ENCODE data around the gene JARID2. TPM values are rescaled to one million over a fixed set of nuclear protein-coding genes. Genes with fewer than 3 reads are reported as not detected.

JARID2 gene
- total RNA-seq, 2 donors from 2014 or later: 9.1 to 10.7 TPM

DNA sequence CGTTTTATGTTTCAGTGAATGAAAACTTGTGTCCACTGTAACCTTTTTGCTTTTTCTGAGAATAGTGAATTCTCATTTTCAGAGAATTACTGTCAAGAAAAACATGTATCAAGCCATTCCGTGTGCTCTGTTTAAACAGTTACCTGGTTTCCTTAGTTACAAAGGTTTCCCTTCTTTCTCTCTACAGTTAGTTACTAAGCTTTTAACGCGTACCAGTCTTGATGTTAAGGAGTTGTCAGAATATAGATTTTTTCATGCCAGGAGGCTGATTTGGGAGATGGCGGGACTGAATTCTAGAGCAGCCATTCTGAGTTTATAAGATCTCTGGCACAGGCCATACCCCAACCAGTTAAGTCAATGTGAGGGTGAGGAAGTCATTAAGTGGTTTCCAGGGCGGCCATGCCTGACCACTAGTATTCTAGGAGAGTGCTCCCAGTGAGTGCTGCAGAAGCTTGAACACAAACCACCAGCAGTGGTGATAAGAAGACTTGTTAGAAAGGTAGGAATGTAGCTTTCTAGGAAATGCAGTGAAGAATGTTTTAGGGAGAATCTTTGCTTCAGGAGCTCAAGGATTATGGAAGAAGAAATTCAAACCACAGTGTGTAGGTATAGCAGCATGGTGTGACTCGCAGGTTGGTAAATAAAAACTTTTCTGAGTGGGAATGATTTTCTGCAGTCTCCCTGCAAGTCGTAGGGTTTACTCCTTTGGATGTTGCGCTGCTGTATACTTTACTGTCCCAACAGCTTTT, 112.9 kb downstream of the JARID2 start:
- Histone ChIP-seq H3K4me3 (no peak overlapping the region), H3K9me3 (no peaks in the 10 kb centered on the region), H3K27me3 (no peaks in the 10 kb centered on the region), H3K4me1 (no peaks in the 10 kb centered on the region), H3K27ac (no peak overlapping the region), H3K36me3 (no peaks in the 10 kb centered on the region), H3K9ac (ENCODE audit: low read depth in 2 of 2, low read length in 2 of 2) (no peak overlapping the region)
- TF ChIP-seq, protein P1, sequence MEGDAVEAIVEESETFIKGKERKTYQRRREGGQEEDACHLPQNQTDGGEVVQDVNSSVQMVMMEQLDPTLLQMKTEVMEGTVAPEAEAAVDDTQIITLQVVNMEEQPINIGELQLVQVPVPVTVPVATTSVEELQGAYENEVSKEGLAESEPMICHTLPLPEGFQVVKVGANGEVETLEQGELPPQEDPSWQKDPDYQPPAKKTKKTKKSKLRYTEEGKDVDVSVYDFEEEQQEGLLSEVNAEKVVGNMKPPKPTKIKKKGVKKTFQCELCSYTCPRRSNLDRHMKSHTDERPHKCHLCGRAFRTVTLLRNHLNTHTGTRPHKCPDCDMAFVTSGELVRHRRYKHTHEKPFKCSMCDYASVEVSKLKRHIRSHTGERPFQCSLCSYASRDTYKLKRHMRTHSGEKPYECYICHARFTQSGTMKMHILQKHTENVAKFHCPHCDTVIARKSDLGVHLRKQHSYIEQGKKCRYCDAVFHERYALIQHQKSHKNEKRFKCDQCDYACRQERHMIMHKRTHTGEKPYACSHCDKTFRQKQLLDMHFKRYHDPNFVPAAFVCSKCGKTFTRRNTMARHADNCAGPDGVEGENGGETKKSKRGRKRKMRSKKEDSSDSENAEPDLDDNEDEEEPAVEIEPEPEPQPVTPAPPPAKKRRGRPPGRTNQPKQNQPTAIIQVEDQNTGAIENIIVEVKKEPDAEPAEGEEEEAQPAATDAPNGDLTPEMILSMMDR (IDR thresholded peaks at IDR 0.05): no peak
- intact Hi-C loops (cut with DNase I): no loop called here
- no peak for DNase-seq

DNA sequence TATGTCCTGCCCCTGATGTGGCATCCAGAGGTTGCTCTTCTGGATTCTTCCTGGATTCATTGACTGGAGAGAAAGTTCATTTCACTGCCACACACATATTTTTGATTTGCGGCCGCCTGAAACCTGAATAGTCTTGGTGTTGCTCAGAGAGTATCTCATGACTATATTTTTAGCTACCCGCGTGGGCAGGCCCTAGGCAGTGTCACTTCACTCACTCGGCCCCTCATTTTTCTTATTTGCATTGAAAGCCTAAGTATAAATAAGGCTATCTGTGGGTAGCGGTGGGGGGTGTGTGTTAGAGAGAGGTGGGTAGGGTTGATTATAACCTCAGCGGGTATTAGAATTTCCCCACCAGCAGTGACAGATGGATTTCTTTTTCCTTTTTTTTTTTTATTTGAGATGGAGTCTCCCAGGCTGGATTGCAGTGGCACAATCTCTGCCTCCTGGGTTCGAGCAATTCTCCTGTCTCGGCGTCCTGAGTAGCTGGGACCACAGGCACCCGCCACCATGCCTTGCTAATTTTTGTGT, 113.5 kb downstream of the JARID2 start:
- no peaks in the 10 kb centered on the region for H3K4me1 ChIP-seq
- TF ChIP-seq, protein P1 (IDR thresholded peaks at IDR 0.05): no peak
- no peak overlapping the region for H3K9ac ChIP-seq (ENCODE audit: low read depth in 2 of 2, low read length in 2 of 2)
- H3K36me3 ChIP-seq: no peaks in the 10 kb centered on the region
- intact Hi-C loops (cut with DNase I): no loop called here
- no peak overlapping the region for H3K27ac ChIP-seq
- DNase-seq: no peak
- no peaks in the 10 kb centered on the region for H3K9me3 ChIP-seq
- no peaks in the 10 kb centered on the region for H3K27me3 ChIP-seq
- H3K4me3 ChIP-seq: no peak overlapping the region

DNA sequence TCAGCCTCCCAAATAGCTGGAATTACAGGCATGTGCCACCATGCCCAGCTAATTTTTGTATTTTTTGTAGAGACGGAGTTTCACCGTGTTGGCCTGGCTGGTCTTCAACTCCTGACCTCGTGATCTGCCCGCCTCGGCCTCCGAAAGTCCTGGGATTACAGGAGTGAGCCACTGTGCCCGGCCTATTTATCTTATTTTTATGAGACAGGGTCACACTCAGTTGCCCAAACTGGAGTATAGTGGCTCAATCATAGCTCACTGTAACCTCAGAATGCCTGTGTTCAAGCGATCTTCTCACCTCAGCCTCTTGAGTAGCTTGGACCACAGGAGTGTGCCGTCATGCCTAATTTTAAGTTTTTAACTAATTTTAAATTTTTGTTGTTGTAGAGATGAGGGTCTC, 114.4 kb downstream of the JARID2 start:
- Histone ChIP-seq H3K9ac (ENCODE audit: low read depth in 2 of 2, low read length in 2 of 2) (no peak overlapping the region), H3K27ac (no peak overlapping the region), H3K27me3 (no peaks in the 10 kb centered on the region), H3K4me3 (no peak overlapping the region), H3K4me1 (peaks cover under 1% of the 10 kb centered on the region), H3K9me3 (no peaks in the 10 kb centered on the region), H3K36me3 (no peaks in the 10 kb centered on the region)
- DNase-seq: no peak
- intact Hi-C loops (cut with DNase I): no loop called here
- TF ChIP-seq, protein P1 (IDR thresholded peaks at IDR 0.05): no peak

DNA sequence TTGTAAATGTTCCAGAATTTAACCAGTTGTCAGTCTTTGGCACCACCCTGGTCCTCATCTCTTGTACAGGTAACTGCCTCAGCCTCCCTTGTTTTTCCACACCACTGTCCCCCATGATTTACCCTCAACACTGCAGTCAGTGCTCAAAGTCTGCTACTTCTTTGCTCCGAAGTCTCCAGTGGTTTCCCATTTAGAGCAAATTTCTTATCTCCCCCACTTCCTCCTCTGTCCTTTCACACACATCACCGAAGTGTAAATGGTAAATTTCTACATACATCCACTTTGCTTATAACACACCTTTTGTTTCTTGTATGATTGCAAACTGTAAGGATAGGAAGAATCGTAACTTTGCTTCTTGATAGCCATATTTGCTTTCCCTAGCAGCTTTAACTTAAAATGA, 115.3 kb downstream of the JARID2 start:
- H3K4me1 ChIP-seq: peaks cover 9% of the 10 kb centered on the region
- no peaks in the 10 kb centered on the region for H3K27me3 ChIP-seq
- DNase-seq: no peak
- no peak overlapping the region for H3K4me3 ChIP-seq
- H3K27ac ChIP-seq: no peak overlapping the region
- H3K9ac ChIP-seq (ENCODE audit: low read depth in 2 of 2, low read length in 2 of 2): no peak overlapping the region
- H3K9me3 ChIP-seq: no peaks in the 10 kb centered on the region
- TF ChIP-seq, protein P1 (IDR thresholded peaks at IDR 0.05): no peak
- no peaks in the 10 kb centered on the region for H3K36me3 ChIP-seq
- intact Hi-C loops (cut with DNase I): no loop called here

DNA sequence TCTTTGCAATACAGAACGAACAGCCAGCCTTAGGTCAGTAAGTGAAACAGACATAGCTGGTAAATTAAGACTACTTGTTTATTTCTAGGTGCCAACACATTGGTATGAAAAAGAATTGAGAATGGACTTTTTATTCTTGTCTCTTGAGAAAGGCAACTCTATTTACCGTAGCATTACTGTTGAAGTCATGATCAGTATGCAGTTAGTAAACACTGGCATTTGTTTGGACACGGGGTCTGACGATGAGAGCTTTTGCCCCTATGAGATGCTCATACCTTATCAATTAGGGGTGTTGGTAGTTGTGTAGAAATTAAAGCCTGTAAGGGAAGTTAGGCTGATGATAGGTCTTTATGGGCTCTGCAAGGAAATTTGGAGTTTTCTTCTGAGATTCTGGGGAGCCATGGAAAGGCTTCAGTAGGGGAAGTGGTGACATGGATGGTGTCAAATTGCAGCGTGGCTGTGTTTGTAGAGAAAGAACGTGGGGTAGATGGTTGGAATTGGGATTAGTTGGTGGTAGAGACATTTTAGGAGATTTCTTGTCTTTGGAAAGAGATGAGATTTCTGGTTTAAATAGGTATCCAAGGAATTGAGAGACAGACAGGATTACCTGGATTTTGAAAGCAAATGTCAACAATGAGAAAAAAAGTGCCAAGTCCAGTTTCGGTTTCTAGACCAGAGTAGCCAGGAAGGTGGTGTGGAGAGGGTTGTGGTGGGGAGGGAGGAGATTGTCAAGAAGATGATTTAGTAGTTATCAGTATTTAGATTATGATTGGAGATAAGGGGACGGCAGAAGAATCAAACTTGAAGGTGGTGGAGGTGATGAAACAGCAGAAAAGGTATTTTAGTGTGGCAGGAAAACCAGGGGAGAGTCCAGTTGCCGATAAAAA, 116.6 kb downstream of the JARID2 start:
- H3K4me3 ChIP-seq: no peak overlapping the region
- H3K9ac ChIP-seq (ENCODE audit: low read depth in 2 of 2, low read length in 2 of 2): no peak overlapping the region
- peaks cover 13% of the 10 kb centered on the region for H3K4me1 ChIP-seq
- no peaks in the 10 kb centered on the region for H3K9me3 ChIP-seq
- no peaks in the 10 kb centered on the region for H3K36me3 ChIP-seq
- TF ChIP-seq, protein P1 (IDR thresholded peaks at IDR 0.05): no peak
- no peak overlapping the region for H3K27ac ChIP-seq
- no peaks in the 10 kb centered on the region for H3K27me3 ChIP-seq
- intact Hi-C loops (cut with DNase I): no loop called here
- no peak for DNase-seq

All from colonic mucosa (tissue), 4 donors.